T-helper 2 cell treated with Interferon-gamma antibody and Interleukin-4, amounts not matched to agents 100 ng/mL and 5 ng/mL, for 36 hours (primary cell): ENCODE data around the gene PCDHA1. TPM values are rescaled to one million over a fixed set of nuclear protein-coding genes. Genes with fewer than 3 reads are reported as not detected.
"Not testable (repeated sequence)": the region's sequence is repeated elsewhere in the genome, so short reads cannot be mapped to it uniquely, and the experiment has no call there.

Experiments used
- intact Hi-C: fragments of 100-400 bp; cut with micrococcal nuclease; formaldehyde crosslinking; loops from one replicate; pipeline ENCODE4 v1.15.1; 2023
- total RNA-seq: library from RNA; stranded (reverse); gene quantifications from 2 replicates; pipeline ENCODE4 v1.2.3, GENCODE V29; 2022

PCDHA1 gene
- total RNA-seq, 1 donor from 2014 or later: not detected

DNA sequence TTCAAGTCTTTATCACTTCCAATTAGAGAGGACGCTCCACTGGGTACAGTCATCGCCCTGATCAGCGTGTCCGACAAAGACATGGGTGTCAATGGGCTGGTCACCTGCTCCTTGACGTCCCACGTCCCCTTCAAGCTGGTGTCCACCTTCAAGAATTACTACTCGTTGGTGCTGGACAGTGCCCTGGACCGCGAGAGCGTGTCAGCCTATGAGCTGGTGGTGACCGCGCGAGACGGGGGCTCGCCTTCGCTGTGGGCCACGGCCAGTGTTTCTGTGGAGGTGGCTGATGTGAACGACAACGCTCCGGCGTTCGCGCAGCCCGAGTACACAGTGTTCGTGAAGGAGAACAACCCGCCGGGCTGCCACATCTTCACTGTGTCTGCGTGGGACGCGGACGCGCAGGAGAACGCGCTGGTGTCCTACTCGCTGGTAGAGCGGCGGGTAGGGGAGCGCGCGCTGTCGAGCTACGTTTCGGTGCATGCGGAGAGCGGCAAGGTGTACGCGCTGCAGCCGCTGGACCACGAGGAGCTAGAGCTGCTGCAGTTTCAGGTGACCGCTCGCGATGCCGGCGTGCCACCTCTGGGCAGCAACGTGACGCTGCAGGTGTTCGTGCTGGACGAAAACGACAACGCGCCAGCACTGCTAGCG is 22.4 kb downstream of the PCDHA1 start:
- intact Hi-C loops: not testable (repeated sequence)

- intact Hi-C loops: no loop called here
Measured at GRCh38 chr5:140808889-140809291, 22.9 kb downstream of the PCDHA1 start.

GRCh38 chr5:140821375-140822280 is 35.7 kb downstream of the PCDHA1 start, which contains the start of gene PCDHA5:
TSS of gene PCDHA5 (plus strand) at chr5:140821613.
- intact Hi-C loops: loop anchor here (10.0 kb wide), 1 partner anchor 223 kb away; no protein-coding TSS in a partner anchor

DNA sequence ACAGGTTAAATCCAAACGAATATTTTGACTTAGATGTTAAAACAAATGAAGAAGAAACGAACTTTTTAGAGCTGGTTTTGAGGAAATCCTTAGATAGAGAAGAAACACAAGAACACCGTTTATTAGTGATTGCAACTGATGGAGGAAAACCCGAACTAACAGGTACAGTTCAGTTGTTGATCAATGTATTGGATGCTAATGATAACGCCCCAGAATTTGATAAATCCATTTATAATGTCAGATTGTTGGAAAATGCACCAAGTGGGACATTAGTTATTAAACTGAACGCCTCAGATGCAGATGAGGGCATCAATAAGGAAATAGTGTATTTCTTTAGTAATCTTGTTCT is 36.3 kb downstream of the PCDHA1 start:
- intact Hi-C loops: loop anchor here (10.0 kb wide), 1 partner anchor 223 kb away; no protein-coding TSS in a partner anchor

GRCh38 chr5:140822969-140823368 is 37.0 kb downstream of the PCDHA1 start:
- intact Hi-C loops: loop anchor here (10.0 kb wide), 1 partner anchor 222 kb away; no protein-coding TSS in a partner anchor

- intact Hi-C loops: loop anchor here (10.0 kb wide), 1 partner anchor 221 kb away; no protein-coding TSS in a partner anchor
Measured at GRCh38 chr5:140823475-140823874, 37.5 kb downstream of the PCDHA1 start.

- intact Hi-C loops: loop anchor here (10.0 kb wide), 1 partner anchor 217 kb away; no protein-coding TSS in a partner anchor
Measured at GRCh38 chr5:140827704-140828361, 41.9 kb downstream of the PCDHA1 start, which contains the start of gene PCDHA6. TSS of gene PCDHA6 (plus strand) at chr5:140827960. CDS start at chr5:140828092, 132 bp downstream.

DNA sequence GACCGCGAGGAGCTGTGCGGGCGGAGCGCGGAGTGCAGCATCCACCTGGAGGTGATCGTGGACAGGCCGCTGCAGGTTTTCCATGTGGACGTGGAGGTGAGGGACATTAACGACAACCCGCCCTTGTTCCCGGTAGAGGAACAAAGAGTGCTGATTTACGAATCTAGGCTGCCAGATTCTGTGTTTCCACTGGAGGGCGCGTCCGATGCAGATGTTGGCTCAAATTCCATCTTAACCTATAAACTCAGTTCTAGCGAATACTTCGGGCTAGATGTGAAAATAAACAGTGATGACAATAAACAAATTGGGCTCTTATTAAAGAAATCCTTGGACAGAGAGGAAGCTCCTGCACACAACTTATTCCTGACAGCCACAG is 42.4 kb downstream of the PCDHA1 start:
- intact Hi-C loops: loop anchor here (10.0 kb wide), 1 partner anchor 216 kb away; no protein-coding TSS in a partner anchor

DNA sequence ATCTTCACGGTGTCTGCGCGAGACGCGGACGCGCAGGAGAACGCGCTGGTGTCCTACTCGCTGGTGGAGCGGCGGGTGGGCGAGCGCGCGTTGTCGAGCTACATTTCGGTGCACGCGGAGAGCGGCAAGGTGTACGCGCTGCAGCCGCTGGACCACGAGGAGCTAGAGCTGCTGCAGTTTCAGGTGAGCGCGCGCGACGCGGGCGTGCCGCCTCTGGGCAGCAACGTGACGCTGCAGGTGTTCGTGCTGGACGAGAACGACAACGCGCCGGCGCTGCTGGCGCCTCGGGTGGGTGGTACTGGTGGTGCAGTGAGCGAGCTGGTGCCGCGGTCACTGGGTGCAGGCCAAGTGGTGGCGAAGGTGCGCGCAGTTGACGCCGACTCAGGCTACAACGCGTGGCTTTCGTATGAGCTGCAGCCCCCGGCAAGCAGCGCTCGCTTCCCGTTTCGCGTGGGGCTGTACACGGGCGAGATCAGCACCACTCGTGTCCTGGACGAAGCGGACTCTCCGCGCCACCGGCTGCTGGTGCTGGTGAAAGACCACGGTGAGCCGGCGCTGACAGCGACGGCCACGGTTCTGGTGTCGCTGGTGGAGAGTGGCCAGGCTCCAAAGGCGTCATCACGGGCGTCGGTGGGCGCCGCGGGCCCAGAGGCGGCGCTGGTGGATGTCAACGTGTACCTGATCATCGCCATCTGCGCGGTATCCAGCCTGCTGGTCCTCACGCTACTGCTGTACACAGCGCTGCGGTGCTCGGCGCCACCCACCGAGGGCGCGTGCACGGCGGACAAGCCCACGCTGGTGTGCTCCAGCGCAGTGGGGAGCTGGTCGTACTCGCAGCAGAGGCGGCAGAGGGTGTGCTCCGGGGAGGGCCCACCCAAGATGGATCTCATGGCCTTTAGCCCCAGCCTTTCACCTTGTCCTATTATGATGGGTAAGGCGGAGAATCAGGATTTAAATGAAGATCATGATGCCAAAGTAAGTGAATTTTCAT is 43.9 kb downstream of the PCDHA1 start:
- intact Hi-C loops: loop anchor here (10.0 kb wide), 1 partner anchor 215 kb away; no protein-coding TSS in a partner anchor

GRCh38 chr5:140833993-140834392 is 48.1 kb downstream of the PCDHA1 start, which contains the start of gene PCDHA7:
TSS of gene PCDHA7 (plus strand) at chr5:140834269. CDS start at chr5:140834384, 115 bp downstream.
- intact Hi-C loops: no loop called here

DNA sequence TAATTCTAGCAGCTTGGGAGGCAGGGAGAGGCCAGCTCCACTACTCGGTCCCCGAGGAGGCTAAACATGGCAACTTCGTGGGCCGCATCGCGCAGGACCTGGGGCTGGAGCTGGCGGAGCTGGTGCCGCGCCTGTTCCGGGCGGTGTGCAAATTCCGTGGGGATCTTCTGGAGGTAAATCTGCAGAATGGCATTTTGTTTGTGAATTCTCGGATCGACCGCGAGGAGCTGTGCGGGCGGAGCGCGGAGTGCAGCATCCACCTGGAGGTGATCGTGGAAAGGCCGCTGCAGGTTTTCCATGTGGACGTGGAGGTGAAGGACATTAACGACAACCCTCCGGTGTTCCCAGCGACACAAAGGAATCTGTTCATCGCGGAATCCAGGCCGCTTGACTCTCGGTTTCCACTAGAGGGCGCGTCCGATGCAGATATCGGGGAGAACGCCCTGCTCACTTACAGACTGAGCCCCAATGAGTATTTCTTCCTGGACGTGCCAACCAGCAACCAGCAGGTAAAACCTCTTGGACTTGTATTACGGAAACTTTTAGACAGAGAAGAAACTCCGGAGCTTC is 48.6 kb downstream of the PCDHA1 start:
- intact Hi-C loops: loop anchor here (5.0 kb wide), 1 partner anchor 48 kb away; the partner anchor contains the start of gene PCDHA13

DNA sequence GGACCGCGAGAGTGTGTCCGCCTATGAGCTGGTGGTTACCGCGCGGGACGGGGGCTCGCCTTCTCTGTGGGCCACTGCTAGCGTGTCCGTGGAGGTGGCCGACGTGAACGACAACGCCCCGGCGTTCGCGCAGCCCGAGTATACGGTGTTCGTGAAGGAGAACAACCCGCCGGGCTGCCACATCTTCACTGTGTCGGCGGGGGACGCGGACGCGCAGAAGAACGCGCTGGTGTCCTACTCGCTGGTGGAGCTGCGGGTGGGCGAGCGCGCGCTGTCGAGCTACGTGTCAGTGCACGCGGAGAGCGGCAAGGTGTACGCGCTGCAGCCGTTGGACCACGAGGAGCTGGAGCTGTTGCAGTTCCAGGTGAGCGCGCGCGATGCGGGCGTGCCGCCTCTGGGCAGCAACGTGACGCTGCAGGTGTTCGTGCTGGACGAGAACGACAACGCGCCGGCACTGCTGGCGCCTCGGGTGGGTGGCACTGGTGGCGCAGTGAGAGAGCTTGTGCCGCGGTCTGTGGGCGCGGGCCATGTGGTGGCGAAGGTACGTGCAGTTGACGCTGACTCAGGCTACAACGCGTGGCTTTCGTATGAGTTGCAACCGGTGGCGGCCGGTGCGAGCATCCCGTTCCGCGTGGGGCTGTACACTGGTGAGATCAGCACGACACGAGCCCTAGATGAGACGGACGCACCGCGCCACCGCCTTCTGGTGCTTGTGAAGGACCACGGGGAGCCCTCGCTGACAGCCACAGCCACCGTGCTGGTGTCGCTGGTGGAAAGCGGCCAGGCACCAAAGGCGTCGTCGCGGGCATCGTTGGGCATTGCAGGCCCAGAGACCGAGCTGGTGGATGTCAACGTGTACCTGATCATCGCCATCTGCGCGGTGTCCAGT is 49.9 kb downstream of the PCDHA1 start:
- intact Hi-C loops: loop anchor here (5.0 kb wide), 1 partner anchor 46 kb away; the partner anchor contains the start of gene PCDHA13

DNA sequence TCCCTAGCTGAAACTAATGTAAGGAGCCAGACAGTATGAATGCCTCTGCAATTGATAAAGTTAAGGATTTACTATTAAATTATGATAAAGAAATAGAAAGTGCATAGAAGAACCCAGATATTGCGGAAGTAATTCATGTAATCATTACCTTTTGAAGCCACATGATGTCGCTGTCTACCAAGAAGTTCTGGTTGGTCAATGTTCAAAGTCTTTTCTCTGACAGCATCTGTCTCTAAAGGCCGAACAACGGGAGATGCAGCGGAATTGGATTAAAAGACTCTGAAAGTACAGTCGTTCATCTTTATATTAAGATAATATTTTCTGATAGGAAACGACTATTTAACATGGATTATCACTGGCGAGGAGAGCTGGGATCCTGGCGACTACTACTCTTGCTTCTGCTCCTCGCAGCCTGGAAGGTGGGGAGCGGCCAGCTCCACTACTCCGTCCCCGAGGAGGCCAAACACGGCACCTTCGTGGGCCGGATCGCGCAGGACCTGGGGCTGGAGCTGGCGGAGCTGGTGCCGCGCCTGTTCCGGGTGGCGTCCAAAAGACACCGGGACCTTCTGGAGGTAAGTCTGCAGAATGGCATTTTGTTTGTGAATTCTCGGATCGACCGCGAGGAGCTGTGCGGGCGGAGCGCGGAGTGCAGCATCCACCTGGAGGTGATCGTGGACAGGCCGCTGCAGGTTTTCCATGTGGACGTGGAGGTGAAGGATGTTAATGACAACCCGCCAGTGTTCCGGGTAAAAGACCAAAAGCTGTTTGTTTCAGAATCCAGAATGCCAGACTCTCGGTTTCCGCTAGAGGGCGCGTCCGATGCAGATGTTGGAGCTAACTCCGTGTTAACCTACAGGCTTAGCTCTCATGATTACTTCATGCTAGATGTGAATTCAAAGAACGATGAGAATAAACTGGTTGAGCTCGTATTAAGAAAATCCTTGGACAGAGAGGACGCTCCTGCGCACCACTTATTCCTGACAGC is 55.3 kb downstream of the PCDHA1 start, which contains the start of gene PCDHA8:
PCDHA8 (plus strand) TSS at position 210 of the 985 bp plus-strand sequence; CDS start at position 345, 135 bp downstream.
- intact Hi-C loops: loop anchor here (1.0 to 5.0 kb wide), 2 partner anchors 39 to 200 kb away; partner anchors contain the start of gene PCDHA3

DNA sequence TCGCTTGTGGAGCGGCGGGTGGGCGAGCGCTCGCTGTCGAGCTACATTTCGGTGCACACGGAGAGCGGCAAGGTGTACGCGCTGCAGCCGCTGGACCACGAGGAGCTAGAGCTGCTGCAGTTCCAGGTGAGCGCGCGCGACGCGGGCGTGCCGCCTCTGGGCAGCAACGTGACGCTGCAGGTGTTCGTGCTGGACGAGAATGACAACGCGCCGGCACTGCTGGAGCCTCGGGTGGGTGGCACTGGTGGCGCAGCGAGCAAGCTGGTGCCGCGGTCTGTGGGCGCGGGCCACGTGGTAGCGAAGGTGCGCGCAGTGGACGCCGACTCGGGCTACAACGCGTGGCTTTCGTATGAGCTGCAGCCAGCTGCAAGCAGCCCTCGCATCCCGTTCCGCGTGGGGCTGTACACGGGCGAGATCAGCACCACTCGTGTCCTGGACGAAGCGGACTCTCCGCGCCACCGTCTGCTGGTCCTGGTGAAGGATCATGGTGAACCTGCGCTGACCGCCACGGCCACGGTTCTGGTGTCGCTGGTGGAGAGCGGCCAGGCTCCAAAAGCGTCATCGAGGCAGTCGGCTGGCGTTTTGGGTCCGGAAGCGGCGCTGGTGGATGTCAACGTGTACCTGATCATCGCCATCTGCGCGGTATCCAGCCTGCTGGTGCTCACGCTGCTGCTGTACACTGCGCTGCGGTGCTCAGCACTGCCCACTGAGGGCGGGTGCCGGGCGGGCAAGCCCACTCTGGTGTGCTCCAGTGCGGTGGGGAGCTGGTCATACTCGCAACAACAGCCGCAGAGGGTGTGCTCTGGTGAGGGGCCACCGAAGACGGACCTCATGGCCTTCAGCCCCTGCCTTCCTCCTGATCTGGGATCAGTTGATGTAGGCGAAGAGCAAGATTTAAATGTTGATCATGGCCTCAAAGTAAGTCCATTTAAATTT is 57.1 kb downstream of the PCDHA1 start:
- intact Hi-C loops: loop anchor here (5.0 kb wide), 1 partner anchor 41 kb away; the partner anchor contains the start of gene PCDHA3

DNA sequence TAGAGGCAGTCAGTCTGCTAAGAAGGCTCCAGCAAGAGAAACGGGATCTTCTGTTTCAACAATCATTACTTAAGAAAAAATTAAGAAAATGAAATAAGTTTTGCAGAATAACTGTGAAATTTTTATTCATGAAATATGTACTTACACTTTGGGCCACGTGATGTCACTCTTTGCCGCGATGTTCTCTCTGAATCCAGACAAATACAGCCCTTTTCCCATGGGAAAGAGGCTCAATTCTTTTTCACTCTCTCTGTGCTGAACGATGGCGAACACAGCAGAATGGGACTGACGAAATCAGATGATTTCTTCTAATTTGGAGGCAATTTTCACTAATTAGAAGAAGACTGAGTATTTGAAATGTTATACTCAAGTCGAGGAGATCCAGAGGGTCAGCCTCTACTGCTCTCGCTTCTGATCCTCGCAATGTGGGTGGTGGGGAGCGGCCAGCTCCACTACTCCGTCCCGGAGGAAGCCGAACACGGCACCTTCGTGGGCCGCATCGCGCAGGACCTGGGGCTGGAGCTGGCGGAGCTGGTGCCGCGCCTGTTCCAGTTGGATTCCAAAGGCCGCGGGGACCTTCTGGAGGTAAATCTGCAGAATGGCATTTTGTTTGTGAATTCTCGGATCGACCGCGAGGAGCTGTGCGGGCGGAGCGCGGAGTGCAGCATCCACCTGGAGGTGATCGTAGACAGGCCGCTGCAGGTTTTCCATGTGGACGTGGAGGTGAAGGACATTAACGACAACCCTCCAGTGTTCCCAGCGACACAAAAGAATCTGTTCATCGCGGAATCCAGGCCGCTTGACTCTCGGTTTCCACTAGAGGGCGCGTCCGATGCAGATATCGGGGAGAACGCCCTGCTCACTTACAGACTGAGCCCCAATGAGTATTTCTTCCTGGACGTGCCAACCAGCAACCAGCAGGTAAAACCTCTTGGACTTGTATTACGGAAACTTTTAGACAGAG is 62.5 kb downstream of the PCDHA1 start, which contains the start of gene PCDHA9:
PCDHA9 (plus strand) TSS at position 244 of the 964 bp plus-strand sequence; CDS start at position 358, 114 bp downstream.
- intact Hi-C loops: not testable (repeated sequence)
